Heart left ventricle (tissue), 16 donors: ENCODE measurements around the gene PGM1. TPM values are rescaled to one million over a fixed set of nuclear protein-coding genes. Genes with fewer than 3 reads are reported as not detected.

ENCODE experiments used
- ATAC-seq, 4 donors: fragments of 200-7000 bp; cut with Tn5 transposase; one replicate each; pipeline ENCODE4 v1.9.1; 2020 to 2022; ENCODE audit warnings: moderate library complexity in 4 of 4, mild to moderate bottlenecking in 3 of 4, moderate number of reproducible peaks in 1 of 4
- DNase-seq, 5 donors: peaks; one replicate each; pipeline ENCODE4 v3.0.0-alpha.2; 2020
- H3K27ac ChIP-seq, 12 donors: fragments of 200-600 bp; sonication (generic) in 4 of 12; one replicate each; pipeline versions ENCODE4 v1.5.0 to v1.8.0; 2016 to 2022; ENCODE audit warnings: mild to moderate bottlenecking in 2 of 12
- H3K27me3 ChIP-seq, 9 donors: fragments of 200-600 bp; sonication (generic) in 2 of 9; one replicate each; pipeline versions ENCODE4 v1.5.1 to v1.8.0; 2016 to 2022; ENCODE audit warnings: mild to moderate bottlenecking in 3 of 9
- H3K36me3 ChIP-seq, 9 donors: fragments of 200-600 bp; sonication (generic) in 2 of 9; one replicate each; pipeline versions ENCODE4 v1.5.0 to v1.8.0; 2018 to 2022; ENCODE audit warnings: mild to moderate bottlenecking in 2 of 9
- H3K4me1 ChIP-seq, 12 donors: fragments of 200-600 bp; sonication (generic) in 4 of 12; one replicate each; pipeline versions ENCODE4 v1.5.0 to v1.8.0; 2016 to 2022; ENCODE audit warnings: mild to moderate bottlenecking in 3 of 12
- H3K4me3 ChIP-seq, 12 donors: fragments of 200-600 bp; sonication (generic) in 4 of 12; one replicate each; pipeline versions ENCODE4 v1.5.0 to v1.8.0; 2017 to 2022; ENCODE audit warnings: mild to moderate bottlenecking in 9 of 12, moderate library complexity in 4 of 12
- H3K9me3 ChIP-seq, 12 donors: fragments of 200-600 bp; sonication (generic) in 4 of 12; one replicate each; pipeline versions ENCODE4 v1.5.0 to v1.8.0; 2016 to 2022; ENCODE audit warnings: mild to moderate bottlenecking in 1 of 12
- POLR2A ChIP-seq, 2 donors: fragments of 450-650 bp; IDR thresholded peaks; one replicate each; pipeline ENCODE4 v1.6.1; 2017; ENCODE audit warnings: antibody characterized with exemption in 2 of 2, mild to moderate bottlenecking in 2 of 2, moderate library complexity in 2 of 2
- WGBS, 4 donors: extraction: QIAGEN DNeasy Blood & Tissue Kit in 2 of 4; methylation state at CpG; one replicate each; pipeline versions ENCODE4 v1.1.5 to v1.1.7; 2013 to 2018; 5-methylcytosine and 5-hydroxymethylcytosine counted together
- intact Hi-C, 10 donors: fragments of 100-400 bp; cut with DNase I; formaldehyde crosslinking; loops; one replicate each; pipeline versions ENCODE4 v1.11.1 to v1.14.2; 2022
- polyA plus RNA-seq, 2 donors: library from polyadenylated mRNA; stranded (reverse); fragments of 200-250 nt; gene quantifications; one replicate each; pipeline ENCODE4 v1.2.3, GENCODE V29; 2013
- total RNA-seq, 9 donors: library from RNA; depleted of rRNA in 2 of 9; stranded (reverse); fragments of >200 nt in 2 of 9; fragmentation: NEBNext Ultra II Directional in 3 of 9; extraction: Animal tissue kit (Norgen Biotek cat#: 25700) in 3 of 9; gene quantifications; one replicate each; pipeline versions ENCODE4 v1.1.0 to v1.2.4, GENCODE V29; 2016 to 2023
- TF ChIP-seq, protein P1 (sequence below), 12 donors: fragments of 200-600 bp; sonication (generic) in 4 of 12; IDR thresholded peaks; one replicate each; pipeline versions ENCODE4 v1.5.0 to v1.8.0; 2018 to 2022; ENCODE audit warnings: antibody characterized with exemption in 12 of 12, mild to moderate bottlenecking in 5 of 12
- donor health status: ischemic (EF 13 %, LVEDD 7.1; RV severe dilation, severe dysfunction).
- donor health status: healthy with polysubstance abuse.
- donor health status: DM: no; HTN: yes; CAD: no.
- donor health status: DM: no; HTN: no; CAD: no.
- donor health status: ischemic (EF 25% LVEDD 6.9; RV normal size, moderate dysfunction).
- donor health status: ischemic (EF 25% LVEDD 5.7; RV mildly dilated, moderate dysfunction).
- donor health status: healthy.
- donor health status: DM: yes; HTN: yes; CAD: no.
- donor health status: ischemic (EF 35%, LVEDD 5.7; RV mildly dilated, moderate dysfunction).
- donor health status: nonischemic (EF 11% LVEDD 7.7; RV severe dilation, severe dysfunction).
- donor health status: DM: yes; HTN: yes; CAD: no.
- donor health status: PGD.
- donor health status: ischemic (EF 29% LVEDD 5.4; RV normal size, mild dysfunction).
- donor health status: nonischemic (EF 23%, LVEDD 6.1; RV moderate dilation, normal function).

Gene PGM1
- total and polyA plus RNA-seq, 11 donors, result 51.4 to 419 (median 258) TPM

- TF ChIP-seq, protein P1, sequence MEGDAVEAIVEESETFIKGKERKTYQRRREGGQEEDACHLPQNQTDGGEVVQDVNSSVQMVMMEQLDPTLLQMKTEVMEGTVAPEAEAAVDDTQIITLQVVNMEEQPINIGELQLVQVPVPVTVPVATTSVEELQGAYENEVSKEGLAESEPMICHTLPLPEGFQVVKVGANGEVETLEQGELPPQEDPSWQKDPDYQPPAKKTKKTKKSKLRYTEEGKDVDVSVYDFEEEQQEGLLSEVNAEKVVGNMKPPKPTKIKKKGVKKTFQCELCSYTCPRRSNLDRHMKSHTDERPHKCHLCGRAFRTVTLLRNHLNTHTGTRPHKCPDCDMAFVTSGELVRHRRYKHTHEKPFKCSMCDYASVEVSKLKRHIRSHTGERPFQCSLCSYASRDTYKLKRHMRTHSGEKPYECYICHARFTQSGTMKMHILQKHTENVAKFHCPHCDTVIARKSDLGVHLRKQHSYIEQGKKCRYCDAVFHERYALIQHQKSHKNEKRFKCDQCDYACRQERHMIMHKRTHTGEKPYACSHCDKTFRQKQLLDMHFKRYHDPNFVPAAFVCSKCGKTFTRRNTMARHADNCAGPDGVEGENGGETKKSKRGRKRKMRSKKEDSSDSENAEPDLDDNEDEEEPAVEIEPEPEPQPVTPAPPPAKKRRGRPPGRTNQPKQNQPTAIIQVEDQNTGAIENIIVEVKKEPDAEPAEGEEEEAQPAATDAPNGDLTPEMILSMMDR (IDR thresholded peaks at IDR 0.05), result peak in 2 of 12 donors; percentile 22 to 28
- TF ChIP-seq POLR2A (IDR thresholded peaks at IDR 0.05), result no peak
- Histone ChIP-seq H3K4me3 (no peak overlapping the region), H3K9me3 (no peaks in the 10 kb centered on the region), H3K36me3 (no peaks in the 10 kb centered on the region), H3K27ac (peak overlapping the region in 10 of 12 donors; percentile 7 to 66 (median 41)), H3K4me1 (peaks cover 0 to 58% (median 18%) of the 10 kb centered on the region in 12 donors), H3K27me3 (no peaks in the 10 kb centered on the region)
- 47 to 64% (median 58%) methylated on average over 7 of the region's 7 CpGs for WGBS, 4 donors
- intact Hi-C loops, result loop anchor here in 3 of 10 donors (5.0 to 10.0 kb wide), 4 partner anchors 39 to 519 kb away; partner anchors contain the start of gene ROR1 (in 1 of the 3)
- peak; percentile 38 to 76 (median 71) for ATAC-seq
- no peak for DNase-seq
Observed at GRCh38 chr1:63622849-63623566, 29.8 kb downstream of the PGM1 start.

DNA sequence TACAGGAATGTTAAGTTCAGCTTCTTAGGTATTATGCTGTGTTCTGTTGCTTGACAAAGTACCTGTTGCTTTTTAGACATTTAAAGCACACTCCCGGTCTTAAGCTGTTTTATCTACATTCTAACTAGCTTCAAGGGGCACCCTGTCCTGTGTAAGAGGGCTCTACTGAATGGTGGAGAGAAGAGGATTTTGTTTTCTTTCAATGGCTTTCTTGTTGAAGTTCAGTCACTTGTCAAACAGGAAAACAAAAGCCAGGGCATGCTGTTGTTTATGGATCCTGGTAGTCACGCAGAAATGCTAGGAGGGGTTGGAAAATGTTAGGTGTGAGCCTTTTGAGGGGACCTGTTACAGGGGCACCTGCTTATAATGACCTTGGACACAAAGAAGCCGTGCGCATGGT lies 30.7 kb downstream of the PGM1 start:
- H3K4me3 ChIP-seq, result no peak overlapping the region
- peaks cover 0 to under 1% (median 0%) of the 10 kb centered on the region in 9 donors for H3K36me3 ChIP-seq
- 51 to 75% (median 55%) methylated on average over 4 of the region's 4 CpGs for WGBS, 4 donors
- peak overlapping the region in 9 of 12 donors; percentile 7 to 66 (median 48) for H3K27ac ChIP-seq
- no peak for DNase-seq
- no peaks in the 10 kb centered on the region for H3K27me3 ChIP-seq
- peaks cover 0 to 58% (median 18%) of the 10 kb centered on the region in 12 donors for H3K4me1 ChIP-seq
- intact Hi-C loops, result loop anchor here in 3 of 10 donors (5.0 to 10.0 kb wide), 4 partner anchors 38 to 518 kb away; partner anchors contain the start of gene ROR1 (in 1 of the 3)
- TF ChIP-seq, protein P1 (IDR thresholded peaks at IDR 0.05), result no peak
- no peak for TF ChIP-seq POLR2A (IDR thresholded peaks at IDR 0.05)
- no peak for ATAC-seq
- H3K9me3 ChIP-seq, result no peaks in the 10 kb centered on the region

DNA sequence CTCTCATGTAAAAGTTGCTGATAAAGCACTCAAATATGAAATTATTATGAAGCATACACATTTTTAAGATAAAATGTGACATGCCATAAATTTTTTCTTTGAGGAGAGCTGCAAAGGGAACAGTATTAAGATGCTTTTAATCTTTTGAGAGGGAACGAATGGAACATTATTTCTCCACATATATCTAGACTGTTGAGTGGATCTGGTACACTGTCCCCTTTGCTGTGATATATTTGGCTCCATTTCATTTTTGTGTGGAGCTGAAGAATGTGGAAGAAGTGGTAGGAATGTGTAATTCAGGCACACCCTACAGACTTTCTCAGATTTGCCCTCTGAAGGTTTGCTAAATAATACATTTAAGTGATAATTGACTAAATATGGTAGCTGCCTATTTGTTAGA lies 31.7 kb downstream of the PGM1 start:
- no peak for DNase-seq
- peaks cover 0 to 10% (median 6%) of the 10 kb centered on the region in 9 donors for H3K36me3 ChIP-seq
- TF ChIP-seq, protein P1 (IDR thresholded peaks at IDR 0.05), result no peak
- no peak for TF ChIP-seq POLR2A (IDR thresholded peaks at IDR 0.05)
- peak overlapping the region in 3 of 12 donors; percentile 10 to 66 (median 48) for H3K27ac ChIP-seq
- intact Hi-C loops, result loop anchor here in 3 of 10 donors (5.0 to 10.0 kb wide), 4 partner anchors 37 to 517 kb away; partner anchors contain the start of gene ROR1 (in 1 of the 3)
- peaks cover 0 to 58% (median 18%) of the 10 kb centered on the region in 12 donors for H3K4me1 ChIP-seq
- 48 to 52% (median 50%) methylated on average over 1 of the region's 1 CpG for WGBS, 4 donors
- H3K4me3 ChIP-seq, result no peak overlapping the region
- H3K27me3 ChIP-seq, result no peaks in the 10 kb centered on the region
- H3K9me3 ChIP-seq, result no peaks in the 10 kb centered on the region
- no peak for ATAC-seq

DNA sequence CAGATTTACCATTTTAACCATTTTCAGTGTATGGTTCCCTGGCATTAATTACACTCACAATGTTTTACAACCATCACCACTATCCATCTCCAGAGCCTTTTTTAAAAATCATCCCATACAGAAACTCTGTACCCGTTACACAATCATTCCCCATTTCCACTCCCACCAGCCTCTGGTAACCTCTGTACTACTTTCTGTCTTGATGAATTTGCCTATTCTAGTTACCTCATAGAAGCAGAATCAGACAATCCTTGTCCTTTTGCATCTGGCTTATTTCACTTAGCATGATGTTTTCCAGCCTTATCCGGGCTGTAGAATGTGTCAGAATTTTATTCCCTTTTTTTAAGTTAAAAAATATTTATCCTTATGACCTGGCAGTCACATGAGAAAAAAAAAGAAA lies 33.0 kb downstream of the PGM1 start:
- no peak for DNase-seq
- WGBS, 4 donors, result 53 to 65% (median 65%) methylated on average over 2 of the region's 2 CpGs
- H3K36me3 ChIP-seq, result peaks cover 0 to 23% (median 19%) of the 10 kb centered on the region in 9 donors
- H3K4me3 ChIP-seq, result no peak overlapping the region
- no peak overlapping the region for H3K27ac ChIP-seq
- TF ChIP-seq POLR2A (IDR thresholded peaks at IDR 0.05), result no peak
- TF ChIP-seq, protein P1 (IDR thresholded peaks at IDR 0.05), result no peak
- no peaks in the 10 kb centered on the region for H3K27me3 ChIP-seq
- ATAC-seq, result no peak
- intact Hi-C loops, result loop anchor here in 1 of 10 donors (10.0 kb wide), 1 partner anchor 149 kb away; the partner anchor contains the start of gene ROR1
- H3K9me3 ChIP-seq, result no peaks in the 10 kb centered on the region
- peaks cover 0 to 55% (median 18%) of the 10 kb centered on the region in 12 donors for H3K4me1 ChIP-seq
